ENCODE measurements around the gene ZFYVE28. TPM values are rescaled to one million over a fixed set of nuclear protein-coding genes. Genes with fewer than 3 reads are reported as not detected.
A peak's percentile ranks its signal among the peaks of the same experiment; 100 is the strongest.

The ZFYVE28 gene
- total RNA-seq, 3 donors from 2014 or later (not counting 1 experiment from before 2014, with no cell fraction given): 85.4 to 107 (median 104) TPM

DNA sequence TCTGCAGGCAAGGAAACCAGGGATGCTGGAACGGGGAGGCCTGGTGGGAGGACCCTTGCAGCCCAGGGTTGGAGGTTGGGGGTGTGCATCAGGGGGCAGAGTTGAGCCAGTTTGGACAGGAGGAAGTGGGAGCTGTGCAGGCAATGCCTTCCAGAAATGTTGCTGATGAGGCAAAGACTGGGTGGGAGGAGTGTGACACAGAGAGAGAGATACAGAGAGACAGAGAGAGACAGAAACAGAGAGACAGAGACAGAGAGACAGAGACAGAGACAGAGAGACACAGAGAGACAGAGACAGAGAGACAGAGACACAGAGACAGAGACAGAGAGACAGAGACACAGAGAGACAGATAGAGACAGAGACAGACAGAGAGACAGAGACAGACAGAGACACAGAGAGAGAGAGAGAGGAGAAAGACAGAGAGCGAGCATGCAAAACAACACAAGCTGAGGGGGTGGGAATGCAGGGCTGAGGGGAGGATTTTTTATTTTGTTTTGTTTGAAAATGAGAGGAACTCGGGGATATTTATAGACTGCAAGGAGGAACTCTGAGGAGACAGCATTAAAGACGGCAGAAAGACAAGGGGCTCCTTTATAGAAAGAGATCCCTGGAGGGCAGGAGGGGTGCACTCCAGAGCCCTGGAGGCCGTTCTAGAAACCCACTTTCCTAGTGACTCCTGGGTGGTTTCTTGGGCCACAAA is 174.6 kb downstream of the ZFYVE28 start:
- Mint-ChIP-seq H3K27ac (peak overlapping the region; percentile 7 to 44), H3K27me3 (ENCODE audit: low read depth in 2 of 2) (no peaks in the 10 kb centered on the region), H3K9me3 (no peaks in the 10 kb centered on the region), H3K36me3 (no peaks in the 10 kb centered on the region), H3K4me3 (peak overlapping the region; percentile 1), H3K4me1 (peaks cover 31 to 50% of the 10 kb centered on the region in 2 donors)
- H3K36me3 ChIP-seq (ENCODE audit: control insufficient read depth, insufficient read depth, low read length): peaks cover 4% of the 10 kb centered on the region
- H3K27ac ChIP-seq (ENCODE audit: low read length): no peak overlapping the region
- DNase-seq: peak in 1 of 2 donors; percentile 48
- TF ChIP-seq, protein P1, sequence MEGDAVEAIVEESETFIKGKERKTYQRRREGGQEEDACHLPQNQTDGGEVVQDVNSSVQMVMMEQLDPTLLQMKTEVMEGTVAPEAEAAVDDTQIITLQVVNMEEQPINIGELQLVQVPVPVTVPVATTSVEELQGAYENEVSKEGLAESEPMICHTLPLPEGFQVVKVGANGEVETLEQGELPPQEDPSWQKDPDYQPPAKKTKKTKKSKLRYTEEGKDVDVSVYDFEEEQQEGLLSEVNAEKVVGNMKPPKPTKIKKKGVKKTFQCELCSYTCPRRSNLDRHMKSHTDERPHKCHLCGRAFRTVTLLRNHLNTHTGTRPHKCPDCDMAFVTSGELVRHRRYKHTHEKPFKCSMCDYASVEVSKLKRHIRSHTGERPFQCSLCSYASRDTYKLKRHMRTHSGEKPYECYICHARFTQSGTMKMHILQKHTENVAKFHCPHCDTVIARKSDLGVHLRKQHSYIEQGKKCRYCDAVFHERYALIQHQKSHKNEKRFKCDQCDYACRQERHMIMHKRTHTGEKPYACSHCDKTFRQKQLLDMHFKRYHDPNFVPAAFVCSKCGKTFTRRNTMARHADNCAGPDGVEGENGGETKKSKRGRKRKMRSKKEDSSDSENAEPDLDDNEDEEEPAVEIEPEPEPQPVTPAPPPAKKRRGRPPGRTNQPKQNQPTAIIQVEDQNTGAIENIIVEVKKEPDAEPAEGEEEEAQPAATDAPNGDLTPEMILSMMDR (IDR thresholded peaks at IDR 0.05): no peak
- no peaks in the 10 kb centered on the region for H3K27me3 ChIP-seq (ENCODE audit: control insufficient read depth, insufficient read depth, low read length)
- ATAC-seq: no peak
- H3K9me3 ChIP-seq (ENCODE audit: control insufficient read depth, insufficient read depth, low read length): no peaks in the 10 kb centered on the region
- H3K4me3 ChIP-seq (ENCODE audit: low read length): no peak overlapping the region
- intact Hi-C loops (cut with micrococcal nuclease): loop anchor here (5.0 kb wide), 2 partner anchors 38 to 293 kb away; partner anchors contain the start of gene FAM193A
- peaks cover 21% of the 10 kb centered on the region for H3K4me1 ChIP-seq (ENCODE audit: control insufficient read depth, insufficient read depth, low read length)
- WGBS (ENCODE audit: insufficient coverage): 36% methylated on average over 5 of the region's 5 CpGs

DNA sequence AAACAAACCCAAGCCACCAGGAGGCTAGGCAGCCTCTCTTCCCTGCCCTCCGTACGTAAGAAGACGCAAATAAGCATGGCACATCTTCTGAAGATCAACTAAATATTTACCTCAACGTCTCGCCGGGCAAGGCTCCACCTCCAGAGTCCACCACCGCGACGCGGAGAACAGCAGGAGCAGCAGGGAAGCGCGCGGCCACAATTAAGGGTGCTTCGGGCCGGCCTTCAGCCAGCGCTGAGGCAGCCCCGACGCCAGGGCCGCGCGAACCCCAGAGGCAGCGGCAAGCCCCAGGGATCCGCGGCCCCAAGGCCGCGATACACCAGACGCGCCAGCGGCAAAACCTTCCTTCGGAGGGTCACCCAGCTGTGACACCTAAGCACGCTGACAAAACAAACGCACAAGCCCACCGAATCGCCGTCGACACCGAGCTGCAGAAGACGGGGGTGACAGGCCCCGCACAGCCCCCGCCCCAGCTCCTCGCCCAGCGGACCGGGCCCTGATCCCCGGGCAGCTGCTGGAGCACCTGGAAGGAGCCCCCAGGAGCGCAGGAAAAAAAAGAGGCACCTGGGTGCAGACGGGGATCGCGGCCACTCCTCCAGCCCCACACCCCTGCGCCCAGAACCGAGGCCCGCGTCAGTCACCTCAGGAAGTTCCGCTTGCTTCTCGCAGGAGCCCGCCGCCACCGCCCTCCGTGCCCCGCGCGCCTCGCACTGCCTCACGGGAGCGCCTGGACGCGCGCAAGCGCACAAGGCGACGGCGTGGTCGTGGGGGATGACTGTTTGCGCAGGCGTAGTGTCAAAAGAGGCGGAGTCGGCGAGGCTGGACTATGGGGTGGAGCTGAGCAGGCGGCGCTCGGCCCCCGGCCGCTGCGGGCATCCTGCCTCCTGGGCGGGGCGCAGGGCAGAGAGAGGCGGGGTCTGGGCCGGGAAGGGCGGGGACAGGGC is 176.8 kb downstream of the ZFYVE28 start, which contains the start of the genes HAUS3 and POLN:
HAUS3 (minus strand) TSS at position 712 of the 944 bp plus-strand sequence. CDS start 1,175 bp downstream, outside the sequence.
POLN (minus strand) TSS at position 712 of the 944 bp plus-strand sequence. CDS start 12,890 bp downstream, outside the sequence.
- H3K27ac Mint-ChIP-seq: peak within 1 kb of the TSS; percentile 90 to 91
- H3K9me3 ChIP-seq (ENCODE audit: control insufficient read depth, insufficient read depth, low read length): no peaks in the 10 kb centered on the region
- TF ChIP-seq, protein P1 (IDR thresholded peaks at IDR 0.05): no peak

DNA sequence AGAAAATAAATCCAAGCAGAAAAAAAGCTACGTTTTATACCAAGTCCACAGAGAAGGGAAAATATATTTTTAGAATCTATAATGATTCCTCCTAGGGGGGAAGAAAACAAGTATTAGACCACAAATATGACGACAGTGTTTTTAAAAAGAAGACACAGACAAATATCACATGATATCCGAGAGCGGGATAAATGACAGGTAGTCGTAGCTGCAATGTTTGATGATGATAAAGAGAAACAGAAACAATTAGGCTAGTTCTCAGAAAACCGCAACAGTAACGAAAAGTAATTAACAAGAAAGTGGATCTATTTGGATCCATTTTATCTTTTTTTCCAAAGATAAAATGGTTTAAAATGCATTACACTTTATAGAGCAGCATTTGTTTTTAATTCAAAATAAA is 177.4 kb downstream of the ZFYVE28 start:
- peaks cover 20% of the 10 kb centered on the region for H3K4me1 ChIP-seq (ENCODE audit: control insufficient read depth, insufficient read depth, low read length)

More for the DNA sequence above, 176.8 kb downstream of the ZFYVE28 start, which contains the start of the genes HAUS3 and POLN:
- Histone ChIP-seq H3K27ac (ENCODE audit: low read length) (peak within 1 kb of the TSS; percentile 66), H3K4me1 (ENCODE audit: control insufficient read depth, insufficient read depth, low read length) (peaks cover 21% of the 10 kb centered on the region), H3K27me3 (ENCODE audit: control insufficient read depth, insufficient read depth, low read length) (no peaks in the 10 kb centered on the region), H3K4me3 (ENCODE audit: low read length) (peak within 1 kb of the TSS; percentile 95), H3K36me3 (ENCODE audit: control insufficient read depth, insufficient read depth, low read length) (peaks cover 13% of the 10 kb centered on the region)
- WGBS (ENCODE audit: insufficient coverage): under 1% methylated on average over 88 of the region's 88 CpGs
- intact Hi-C loops (cut with micrococcal nuclease): loop anchor here (1.0 to 5.0 kb wide), 5 partner anchors 21 to 296 kb away; partner anchors contain the start of genes CFAP99, FAM193A, MXD4 and ZFYVE28
- ATAC-seq (peak; percentile 92 to 99 (median 95)), DNase-seq (peak; percentile 99 to 100)
- Mint-ChIP-seq H3K4me3 (peak within 1 kb of the TSS; percentile 93), H3K36me3 (no peaks in the 10 kb centered on the region), H3K27me3 (ENCODE audit: low read depth in 2 of 2) (no peaks in the 10 kb centered on the region), H3K9me3 (no peaks in the 10 kb centered on the region), H3K4me1 (peaks cover 46 to 64% of the 10 kb centered on the region in 2 donors)

More for the DNA sequence above, 177.4 kb downstream of the ZFYVE28 start:
- H3K27me3 Mint-ChIP-seq (ENCODE audit: low read depth in 2 of 2): no peaks in the 10 kb centered on the region
- H3K9me3 Mint-ChIP-seq: no peaks in the 10 kb centered on the region
- peak in 1 of 2 donors; percentile 73 for DNase-seq
- intact Hi-C loops (cut with micrococcal nuclease): loop anchor here (5.0 kb wide), 2 partner anchors 41 to 296 kb away; partner anchors contain the start of gene FAM193A
- peak overlapping the region; percentile 90 to 91 for H3K27ac Mint-ChIP-seq
- peak overlapping the region; percentile 93 for H3K4me3 Mint-ChIP-seq
- 0% methylated on average over 2 of the region's 7 CpGs for WGBS (ENCODE audit: insufficient coverage)
- H3K36me3 Mint-ChIP-seq: no peaks in the 10 kb centered on the region
- TF ChIP-seq, protein P1 (IDR thresholded peaks at IDR 0.05): no peak
- ATAC-seq: no peak
- Histone ChIP-seq H3K36me3 (ENCODE audit: control insufficient read depth, insufficient read depth, low read length) (peaks cover 16% of the 10 kb centered on the region), H3K9me3 (ENCODE audit: control insufficient read depth, insufficient read depth, low read length) (no peaks in the 10 kb centered on the region), H3K4me3 (ENCODE audit: low read length) (peak overlapping the region; percentile 95), H3K27me3 (ENCODE audit: control insufficient read depth, insufficient read depth, low read length) (no peaks in the 10 kb centered on the region), H3K27ac (ENCODE audit: low read length) (peak overlapping the region; percentile 66)
- H3K4me1 Mint-ChIP-seq: peaks cover 46 to 64% of the 10 kb centered on the region in 2 donors

Measured in natural killer cell (primary cell).